Measurements from ENCODE around the gene HHIP.
"Not testable (repeated sequence)": the region's sequence is repeated elsewhere in the genome, so short reads cannot be mapped to it uniquely, and the experiment has no call there.

Gene HHIP

GRCh38 chr4:144791933-144792332 is 146.0 kb downstream of the HHIP start:
- H3K4me3 Mint-ChIP-seq; H3K9me3 Mint-ChIP-seq; H3K36me3 Mint-ChIP-seq (ENCODE audit: low read depth); H3K27ac Mint-ChIP-seq; H3K27me3 Mint-ChIP-seq (ENCODE audit: low read depth); H3K4me1 Mint-ChIP-seq (ENCODE audit: low read depth): not testable (repeated sequence)

Data from T-helper 1 cell treated with Interleukin-12 subunit alpha and Interleukin-12 subunit beta and Interleukin-4 antibody, amounts not matched to agents 30 μg/mL and 1 μg/mL, for 36 hours (primary cell).